MM.1S (cell line): ENCODE results near the gene DDIT4.

Source experiments
- DNase-seq: peaks from one replicate; pipeline ENCODE4 v3.0.0-alpha.2; 2015
- H2AFZ ChIP-seq: fragments of 300-600 bp; sonication (generic); 2 replicates; pipeline ENCODE4 v1.6.0; 2016; ENCODE audit warnings: antibody characterized with exemption, low read length
- H3F3A ChIP-seq: fragments of 300-600 bp; sonication (generic); 2 replicates; pipeline ENCODE4 v1.6.1; 2016; ENCODE audit warnings: mild to moderate bottlenecking, antibody characterized with exemption, low read length, moderate library complexity, mixed read lengths; ENCODE audit not compliant: insufficient read depth
- H3K27ac ChIP-seq: fragments of 300-600 bp; sonication (generic); 2 replicates; pipeline ENCODE4 v1.5.1; 2016; ENCODE audit warnings: mild to moderate bottlenecking, low read length
- H3K27me3 ChIP-seq: fragments of 300-600 bp; sonication (generic); replicated peaks from 2 replicates; pipeline ENCODE4 v1.6.0; 2016; ENCODE audit warnings: low read length; ENCODE audit not compliant: insufficient read depth
- H3K36me3 ChIP-seq: fragments of 300-600 bp; sonication (generic); replicated peaks from 2 replicates; pipeline ENCODE4 v1.6.1; 2016; ENCODE audit warnings: mild to moderate bottlenecking, low read length, mixed read lengths; ENCODE audit not compliant: insufficient read depth
- H3K4me1 ChIP-seq: fragments of 300-600 bp; sonication (generic); 2 replicates; pipeline ENCODE4 v1.6.1; 2016; ENCODE audit warnings: low read length, mixed read lengths
- H3K4me2 ChIP-seq: fragments of 300-600 bp; sonication (generic); 2 replicates; pipeline ENCODE4 v1.6.0; 2016; ENCODE audit warnings: low read depth, low read length
- H3K4me3 ChIP-seq: fragments of 300-600 bp; sonication (generic); 2 replicates; pipeline ENCODE4 v1.5.1; 2016; ENCODE audit warnings: low read length, mixed read lengths
- H3K79me2 ChIP-seq: fragments of 300-600 bp; sonication (generic); 2 replicates; pipeline ENCODE4 v1.6.1; 2016; ENCODE audit warnings: mixed run types, low read length, mixed read lengths
- H3K9ac ChIP-seq: fragments of 300-600 bp; sonication (generic); 2 replicates; pipeline ENCODE4 v1.6.1; 2016; ENCODE audit warnings: low read length, mixed read lengths
- H3K9me2 ChIP-seq: fragments of 300-600 bp; sonication (generic); replicated peaks from 2 replicates; pipeline ENCODE4 v1.6.1; 2016; ENCODE audit warnings: mild to moderate bottlenecking, low read length, mixed read lengths; ENCODE audit not compliant: insufficient read depth
- H3K9me3 ChIP-seq: fragments of 300-600 bp; sonication (generic); replicated peaks from 2 replicates; pipeline ENCODE4 v1.6.1; 2016; ENCODE audit warnings: mild to moderate bottlenecking, low read length, mixed read lengths; ENCODE audit not compliant: insufficient read depth
- H4K20me1 ChIP-seq: fragments of 300-600 bp; sonication (generic); 2 replicates; pipeline ENCODE4 v1.6.1; 2016; ENCODE audit warnings: mild to moderate bottlenecking, low read length, moderate library complexity, mixed read lengths; ENCODE audit not compliant: insufficient read depth
- EZH2 ChIP-seq: fragments of 300-600 bp; sonication (generic); optimal IDR thresholded peaks from 2 replicates; pipeline ENCODE3; 2017; ENCODE audit warnings: low read depth, mild to moderate bottlenecking, antibody characterized with exemption, low read length, mixed read lengths
- EZH2phosphoT487 ChIP-seq: fragments of 300-600 bp; sonication (generic); IDR thresholded peaks from 2 replicates; pipeline ENCODE4 v1.6.1; 2018; ENCODE audit warnings: antibody characterized with exemption, low read length
- TF ChIP-seq, protein P1 (sequence below): fragments of 300-600 bp; sonication (generic); IDR thresholded peaks from 2 replicates; pipeline ENCODE4 v1.5.1; 2016; ENCODE audit warnings: antibody characterized with exemption, low read length, mixed read lengths

The DDIT4 gene

DNA sequence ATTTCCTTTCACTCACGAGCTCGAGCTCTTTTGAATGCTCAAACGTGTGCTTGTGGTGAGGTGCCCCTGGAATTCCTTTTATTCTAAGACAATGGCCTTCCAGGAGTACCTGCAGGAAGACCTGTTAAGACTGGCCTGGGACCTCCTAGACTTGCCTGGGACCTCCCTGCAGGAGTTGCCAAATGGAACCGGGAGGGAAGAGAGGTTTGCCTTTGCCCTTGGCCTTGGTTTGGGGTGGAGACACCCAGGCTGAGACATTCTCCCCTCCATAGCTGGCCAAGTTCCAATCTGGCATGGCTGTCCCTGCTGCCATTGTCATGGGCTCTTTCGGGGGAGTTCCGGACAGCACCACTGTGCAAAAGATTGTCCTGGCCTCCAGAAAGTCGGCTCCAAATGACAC, 41.3 kb downstream of the DDIT4 start:
- Histone ChIP-seq H3K36me3 (no peaks in the 10 kb centered on the region), H3K4me3 (no peak overlapping the region), H3K4me1 (peaks cover 14% of the 10 kb centered on the region), H3K27ac (no peak overlapping the region), H3F3A (peaks cover 11% of the 10 kb centered on the region), H3K27me3 (no peaks in the 10 kb centered on the region), H4K20me1 (no peaks in the 10 kb centered on the region), H2AFZ (no peak overlapping the region), H3K9ac (no peak overlapping the region), H3K4me2 (no peak overlapping the region), H3K9me2 (no peaks in the 10 kb centered on the region), H3K9me3 (no peaks in the 10 kb centered on the region), H3K79me2 (no peaks in the 10 kb centered on the region)
- TF ChIP-seq, protein P1, sequence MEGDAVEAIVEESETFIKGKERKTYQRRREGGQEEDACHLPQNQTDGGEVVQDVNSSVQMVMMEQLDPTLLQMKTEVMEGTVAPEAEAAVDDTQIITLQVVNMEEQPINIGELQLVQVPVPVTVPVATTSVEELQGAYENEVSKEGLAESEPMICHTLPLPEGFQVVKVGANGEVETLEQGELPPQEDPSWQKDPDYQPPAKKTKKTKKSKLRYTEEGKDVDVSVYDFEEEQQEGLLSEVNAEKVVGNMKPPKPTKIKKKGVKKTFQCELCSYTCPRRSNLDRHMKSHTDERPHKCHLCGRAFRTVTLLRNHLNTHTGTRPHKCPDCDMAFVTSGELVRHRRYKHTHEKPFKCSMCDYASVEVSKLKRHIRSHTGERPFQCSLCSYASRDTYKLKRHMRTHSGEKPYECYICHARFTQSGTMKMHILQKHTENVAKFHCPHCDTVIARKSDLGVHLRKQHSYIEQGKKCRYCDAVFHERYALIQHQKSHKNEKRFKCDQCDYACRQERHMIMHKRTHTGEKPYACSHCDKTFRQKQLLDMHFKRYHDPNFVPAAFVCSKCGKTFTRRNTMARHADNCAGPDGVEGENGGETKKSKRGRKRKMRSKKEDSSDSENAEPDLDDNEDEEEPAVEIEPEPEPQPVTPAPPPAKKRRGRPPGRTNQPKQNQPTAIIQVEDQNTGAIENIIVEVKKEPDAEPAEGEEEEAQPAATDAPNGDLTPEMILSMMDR = no peak
- TF ChIP-seq EZH2 (no peak), EZH2phosphoT487 (no peak)
- DNase-seq = no peak

DNA sequence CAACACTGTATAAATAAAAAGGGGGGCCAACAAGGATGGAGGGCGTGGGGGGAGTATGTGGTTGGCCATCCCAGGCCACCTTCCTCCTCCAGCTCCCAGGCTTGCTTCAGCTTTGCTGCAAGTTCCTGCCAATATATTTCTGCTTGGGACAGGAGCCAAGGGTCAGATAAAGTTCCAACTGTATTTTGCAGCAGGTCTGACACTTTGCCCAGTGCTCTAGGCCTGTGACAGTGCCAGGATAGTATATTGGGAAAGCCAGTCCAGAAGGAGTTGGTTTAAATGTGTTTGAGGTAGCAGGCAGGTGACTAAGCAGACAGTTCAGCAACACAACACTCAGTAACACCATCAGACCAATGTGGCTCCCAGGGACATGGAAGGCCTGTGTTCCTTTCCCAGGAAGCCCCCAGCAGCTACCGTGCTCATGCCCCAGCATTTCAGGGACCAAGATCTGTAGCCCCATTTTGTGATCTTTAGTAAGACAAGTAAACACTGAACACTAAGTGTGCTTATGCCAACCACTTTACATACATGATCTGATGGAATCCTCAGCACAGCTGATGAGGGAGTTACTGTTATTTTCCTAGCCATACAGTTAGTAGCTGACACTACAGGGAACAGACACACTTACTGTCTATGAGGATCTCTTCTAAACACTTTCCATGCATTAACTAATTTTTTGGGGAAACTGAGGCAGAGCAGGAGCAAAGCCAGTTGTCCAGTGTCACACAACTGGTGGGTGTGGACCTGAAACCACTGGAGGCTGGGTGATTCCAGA, 42.1 kb downstream of the DDIT4 start:
- Histone ChIP-seq H3K79me2 (no peaks in the 10 kb centered on the region), H3K4me2 (no peak overlapping the region), H3K9ac (no peak overlapping the region), H3K4me1 (peaks cover 22% of the 10 kb centered on the region), H3K27ac (no peak overlapping the region), H3K9me2 (no peaks in the 10 kb centered on the region), H3K27me3 (no peaks in the 10 kb centered on the region), H3K36me3 (no peaks in the 10 kb centered on the region), H2AFZ (no peak overlapping the region), H4K20me1 (no peaks in the 10 kb centered on the region), H3K4me3 (no peak overlapping the region), H3F3A (peaks cover 18% of the 10 kb centered on the region), H3K9me3 (no peaks in the 10 kb centered on the region)
- TF ChIP-seq EZH2 (no peak), EZH2phosphoT487 (no peak)
- TF ChIP-seq, protein P1 = no peak
- DNase-seq = no peak

DNA sequence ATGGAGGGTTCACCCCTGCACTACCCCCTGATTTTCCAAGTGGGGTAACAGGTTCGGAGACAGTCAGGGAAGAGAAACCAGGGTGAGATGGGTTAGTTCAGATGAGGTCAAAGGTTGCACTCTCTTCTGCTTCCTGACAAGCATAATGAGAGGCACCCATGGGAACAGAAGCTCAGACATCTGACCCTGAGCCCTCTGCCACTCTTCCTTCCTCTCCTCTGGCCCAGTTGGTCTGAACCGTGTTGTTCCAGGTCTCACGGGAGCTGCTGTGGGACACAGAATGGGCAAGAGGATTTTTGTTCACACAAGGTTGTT, 42.6 kb downstream of the DDIT4 start:
- Histone ChIP-seq H3K4me2 (no peak overlapping the region), H3F3A (peaks cover 23% of the 10 kb centered on the region)
- no peak for DNase-seq

More for the DNA sequence above, 42.6 kb downstream of the DDIT4 start:
- Histone ChIP-seq H3K79me2 (no peaks in the 10 kb centered on the region), H3K9ac (no peak overlapping the region), H3K4me3 (no peak overlapping the region), H3K36me3 (no peaks in the 10 kb centered on the region), H3K27ac (no peak overlapping the region), H3K9me2 (no peaks in the 10 kb centered on the region), H3K27me3 (no peaks in the 10 kb centered on the region), H4K20me1 (no peaks in the 10 kb centered on the region), H3K9me3 (no peaks in the 10 kb centered on the region), H3K4me1 (peaks cover 27% of the 10 kb centered on the region), H2AFZ (no peak overlapping the region)
- TF ChIP-seq EZH2 (no peak), EZH2phosphoT487 (no peak)
- TF ChIP-seq, protein P1 = no peak
